HG03432 (cell line): ENCODE data around the gene ZNF821.
"Not testable (repeated sequence)": the region's sequence is repeated elsewhere in the genome, so short reads cannot be mapped to it uniquely, and the experiment has no call there.

Experiments used
- ATAC-seq: cut with Tn5 transposase; IDR thresholded peaks from one replicate; pipeline ENCODE4 v1.9.1; 2021; ENCODE audit warnings: mild to moderate bottlenecking, moderate library complexity; ENCODE audit not compliant: unreplicated experiment

The ZNF821 gene

DNA sequence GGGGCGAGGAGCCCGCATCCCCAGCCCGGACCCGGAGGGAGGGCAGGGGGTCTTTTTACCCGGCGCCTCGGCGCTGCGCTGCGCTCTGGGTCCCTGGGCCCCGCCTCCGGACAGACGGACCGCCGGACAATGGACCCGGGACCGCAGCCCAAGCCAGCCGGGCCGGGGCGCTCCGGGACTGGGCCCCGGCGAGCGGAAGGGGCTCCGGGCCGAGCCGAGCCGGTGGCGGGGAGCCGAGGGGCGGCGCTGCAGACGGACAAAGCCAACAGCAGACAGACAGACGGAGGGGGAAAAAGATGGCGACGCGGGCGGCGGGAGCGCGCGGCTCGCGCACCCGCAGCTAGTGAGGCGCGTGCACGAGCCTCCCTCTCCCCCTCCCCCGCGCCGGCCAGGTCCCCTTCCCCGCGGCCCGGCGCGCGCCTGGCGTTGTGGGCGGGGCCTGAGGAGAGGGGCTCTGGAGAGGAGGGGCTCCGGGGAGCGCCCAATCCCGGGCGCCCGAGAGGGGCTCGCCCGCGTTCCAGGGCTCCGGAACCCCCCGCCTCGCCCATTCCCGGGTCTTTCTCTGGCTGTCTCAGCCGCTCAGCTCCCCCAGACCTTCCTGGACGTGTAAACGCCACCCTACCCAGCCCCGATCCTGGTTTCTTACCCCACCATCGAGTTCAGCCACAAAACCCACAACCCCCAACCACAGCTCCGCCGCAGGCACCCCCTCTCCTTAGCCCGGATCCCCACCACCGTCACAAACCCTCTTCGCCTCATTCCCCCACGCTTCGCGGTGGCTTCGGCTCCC, at the start of gene ZNF821:
Gene ZNF821 (minus strand): TSS at position 334 of the 790 bp plus-strand sequence. CDS start 4,236 bp downstream, outside the sequence.
- ATAC-seq: peak; percentile 65

DNA sequence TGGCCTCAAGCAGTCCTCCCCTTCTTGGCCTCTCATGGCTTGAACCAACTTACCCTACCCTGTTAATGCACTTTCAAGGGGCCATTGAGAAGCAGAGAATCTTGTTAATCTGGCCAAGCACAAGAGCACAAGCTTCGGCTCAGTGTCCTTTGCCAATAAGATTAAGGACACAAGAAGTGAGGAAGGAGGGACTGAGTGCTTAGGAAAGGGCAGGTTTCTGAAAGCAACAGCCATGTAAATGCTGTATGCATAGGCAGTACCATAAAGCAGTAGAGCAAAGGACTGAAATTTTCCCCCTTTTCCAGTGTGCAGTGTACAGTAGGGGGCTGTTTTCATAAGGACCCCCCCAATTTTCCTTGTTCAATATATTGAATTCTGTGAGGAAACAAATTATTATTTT, 49.0 kb upstream of the ZNF821 start:
- ATAC-seq: no peak

- ATAC-seq: no peak
Measured at GRCh38 chr16:71931599-71931998, 47.6 kb upstream of the ZNF821 start.

GRCh38 chr16:71931001-71931400, 47.0 kb upstream of the ZNF821 start:
- no peak for ATAC-seq

GRCh38 chr16:71930013-71930563, 46.1 kb upstream of the ZNF821 start:
- ATAC-seq: no peak

GRCh38 chr16:71929048-71929447, 45.1 kb upstream of the ZNF821 start:
- no peak for ATAC-seq

DNA sequence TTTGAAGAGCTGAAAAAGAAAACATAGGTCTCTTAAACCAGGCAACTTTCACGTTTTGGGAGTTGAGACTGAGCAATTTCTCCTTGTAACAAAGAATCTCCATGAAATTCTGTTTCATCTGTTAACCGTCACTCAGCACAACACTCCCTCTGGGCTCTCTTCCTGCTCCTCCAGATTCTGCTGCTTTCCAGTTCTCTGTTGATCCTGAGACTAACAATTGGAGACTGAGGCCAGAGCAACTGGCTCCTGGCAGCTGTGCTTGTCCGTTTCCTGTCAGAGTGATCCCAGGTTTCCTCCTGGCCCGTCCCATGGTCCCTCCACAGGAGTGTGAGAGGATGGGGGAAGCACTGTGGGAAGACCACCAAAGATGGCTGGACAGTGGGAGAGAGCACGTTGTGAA, 43.8 kb upstream of the ZNF821 start:
- no peak for ATAC-seq

GRCh38 chr16:71927383-71927782, 43.4 kb upstream of the ZNF821 start:
- no peak for ATAC-seq

- ATAC-seq: no peak
Measured at GRCh38 chr16:71924710-71925109, 40.7 kb upstream of the ZNF821 start.

DNA sequence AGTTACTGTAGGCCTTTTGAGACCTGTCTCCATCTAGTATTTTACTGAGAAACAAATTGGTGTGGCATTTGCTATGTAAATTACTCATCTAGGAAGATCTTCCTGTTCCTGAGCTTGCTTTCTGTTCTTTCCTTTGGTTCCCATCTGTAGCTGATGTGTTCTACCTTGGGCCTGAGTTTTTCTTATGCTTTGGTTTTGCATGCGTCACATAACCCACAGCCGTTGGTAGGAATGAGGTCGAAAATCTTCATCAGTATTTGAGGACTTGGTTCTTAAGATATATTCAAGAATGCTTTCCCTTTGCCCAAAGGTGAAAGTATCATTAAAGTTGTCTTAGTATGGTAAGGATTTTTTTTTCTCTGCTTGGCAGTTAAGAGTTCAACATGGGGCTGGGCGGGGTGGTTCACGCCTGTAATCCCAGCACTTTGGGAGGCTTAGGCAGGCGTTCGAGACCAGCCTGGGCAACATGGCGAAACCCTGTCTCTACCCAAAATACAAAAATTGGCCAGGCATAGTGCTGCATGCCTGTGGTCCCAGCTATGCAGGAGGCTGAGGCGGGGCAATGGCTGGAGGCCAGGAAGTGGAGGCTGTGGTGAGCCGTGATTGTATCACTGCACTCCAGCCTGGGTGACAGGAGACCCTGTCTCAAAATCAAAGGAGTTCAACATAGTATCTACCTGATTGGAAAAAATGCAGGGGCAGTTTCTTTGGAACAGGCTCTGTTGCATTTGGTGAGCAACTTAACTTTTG, 40.1 kb upstream of the ZNF821 start:
- no peak for ATAC-seq

- ATAC-seq: no peak
Measured at GRCh38 chr16:71920658-71921057, 36.7 kb upstream of the ZNF821 start.

DNA sequence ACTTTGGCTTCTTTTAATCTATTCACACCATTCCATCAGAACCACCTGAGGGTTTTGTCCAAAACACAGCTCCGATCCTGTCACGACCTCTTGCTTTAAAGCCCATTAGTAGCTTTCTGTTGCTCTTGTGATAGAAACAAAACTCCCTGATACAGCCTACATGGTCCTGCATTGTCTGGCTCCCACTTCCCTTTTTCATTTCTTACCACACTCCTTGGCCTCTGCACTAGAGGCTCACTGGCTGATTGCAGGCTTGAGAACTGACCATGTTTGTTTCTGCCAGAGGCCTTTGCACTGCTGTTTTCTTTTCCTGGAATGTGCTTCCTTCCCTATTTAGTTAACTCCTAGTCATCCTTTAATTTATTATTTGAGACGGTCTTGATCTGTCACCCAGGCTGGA, 35.1 kb upstream of the ZNF821 start:
- ATAC-seq: peak; percentile 75

DNA sequence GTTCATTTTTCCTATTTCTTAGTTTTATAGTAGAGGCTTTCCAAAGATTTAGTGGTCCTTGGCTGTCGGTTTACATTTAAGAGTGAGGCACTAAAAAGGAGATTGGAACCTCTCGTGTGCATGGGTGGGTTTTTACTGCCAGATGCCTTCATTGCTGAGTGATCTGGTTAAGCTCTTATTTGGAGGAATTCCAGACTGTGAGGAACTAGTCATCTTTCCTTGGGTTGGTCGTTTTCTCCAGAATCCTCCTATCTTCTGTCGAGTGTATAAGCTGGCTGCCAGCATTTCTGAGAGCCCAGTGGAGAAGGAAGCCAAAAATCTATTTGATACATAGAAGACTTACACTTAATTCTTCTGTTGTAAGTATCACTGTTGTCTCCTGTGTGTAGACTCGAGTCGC, 33.9 kb upstream of the ZNF821 start:
- no peak for ATAC-seq

DNA sequence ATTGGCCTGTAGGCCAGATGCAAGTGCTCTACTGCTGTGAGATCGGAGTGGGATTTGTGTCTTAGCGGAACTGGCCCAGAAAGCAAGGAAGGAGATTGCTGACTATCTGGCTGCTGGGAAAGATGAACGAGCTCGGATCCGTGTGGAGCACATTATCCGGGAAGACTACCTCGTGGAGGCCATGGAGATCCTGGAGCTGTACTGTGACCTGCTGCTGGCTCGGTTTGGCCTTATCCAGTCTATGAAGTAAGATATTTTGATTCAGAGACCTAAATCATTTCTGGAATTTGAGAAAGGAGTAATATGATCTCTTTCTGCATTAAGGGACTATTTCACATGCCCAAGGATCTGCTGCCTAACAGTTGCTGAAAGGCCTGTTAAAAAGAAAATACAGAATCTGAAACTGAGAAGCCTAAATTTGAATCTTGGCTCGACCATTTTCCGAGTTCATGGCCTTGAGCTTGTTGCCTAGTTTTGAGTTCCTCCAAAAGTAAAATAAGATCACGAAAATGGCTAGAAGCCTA, 32.5 kb upstream of the ZNF821 start:
- no peak for ATAC-seq

DNA sequence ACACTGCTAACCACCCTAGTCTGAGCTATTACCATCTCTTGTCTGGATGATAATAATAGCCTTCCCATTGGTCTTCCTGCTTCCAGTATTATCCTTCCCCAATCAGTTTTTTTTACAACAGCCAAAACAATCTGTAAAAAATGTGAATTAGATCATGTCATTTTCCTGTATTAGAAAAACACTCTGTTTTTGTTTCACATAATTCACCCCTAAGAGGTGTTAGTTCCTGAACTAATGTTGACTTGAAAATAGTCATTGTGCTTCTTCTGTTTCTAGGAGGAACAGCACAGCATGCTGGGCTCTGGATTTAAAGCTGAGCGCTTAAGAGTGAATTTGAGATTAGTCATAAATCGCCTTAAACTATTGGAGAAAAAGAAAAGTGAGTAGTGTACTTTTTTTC, 31.4 kb upstream of the ZNF821 start:
- no peak for ATAC-seq

DNA sequence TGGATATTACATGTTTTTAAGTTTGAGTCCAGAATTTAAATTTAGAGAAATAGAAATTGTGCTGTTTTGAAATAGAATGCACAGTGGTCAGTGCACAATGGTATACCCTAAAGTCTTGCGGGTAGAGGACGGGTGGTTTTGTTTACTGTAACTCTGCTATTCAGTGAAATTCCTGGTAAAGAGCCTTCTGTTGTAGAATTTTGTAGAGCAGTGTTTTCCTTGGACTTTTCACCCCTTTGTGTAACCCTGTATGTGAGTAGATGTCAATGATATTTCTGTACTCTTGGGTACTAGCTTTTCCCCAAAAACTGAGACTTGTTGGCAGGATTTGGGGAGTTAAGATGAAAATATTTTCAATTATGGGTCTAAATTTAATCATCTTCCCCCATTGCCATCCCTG, 30.8 kb upstream of the ZNF821 start:
- no peak for ATAC-seq

GRCh38 chr16:71912534-71913275, 28.7 kb upstream of the ZNF821 start:
- no peak for ATAC-seq

- no peak for ATAC-seq
Measured at GRCh38 chr16:71911121-71911520, 27.1 kb upstream of the ZNF821 start.

GRCh38 chr16:71905765-71906164, 21.8 kb upstream of the ZNF821 start:
- ATAC-seq: not testable (repeated sequence)

GRCh38 chr16:71904239-71904638, 20.3 kb upstream of the ZNF821 start:
- ATAC-seq: no peak

GRCh38 chr16:71903608-71904007, 19.6 kb upstream of the ZNF821 start:
- no peak for ATAC-seq
